IMR-90 (cell line): ENCODE data around the gene PAF1.
A peak's percentile ranks its signal among the peaks of the same experiment; 100 is the strongest.

Experiments used
- BHLHE40 ChIP-seq: fragments of 150-350 bp; IDR thresholded peaks from 2 replicates; pipeline ENCODE4 v1.6.1; 2016; ENCODE audit warnings: mild to moderate bottlenecking, low read depth, low read length
- CEBPB ChIP-seq: IDR thresholded peaks from 2 replicates; pipeline ENCODE4 v1.6.1; 2012; ENCODE audit warnings: low read depth, low read length, improper control_type of control experiment
- ELK1 ChIP-seq: fragments of 150-350 bp; IDR thresholded peaks from 2 replicates; pipeline ENCODE4 v1.6.1; 2016; ENCODE audit warnings: low read depth, mild to moderate bottlenecking, low read length, moderate library complexity, borderline replicate concordance
- FOS ChIP-seq: fragments of 150-350 bp; IDR thresholded peaks from 2 replicates; pipeline ENCODE4 v1.6.1; 2016; ENCODE audit warnings: low read depth, low read length
- MAFK ChIP-seq: IDR thresholded peaks from 2 replicates; pipeline ENCODE4 v1.6.1; 2012; ENCODE audit warnings: low read depth, low read length, improper control_type of control experiment
- MAZ ChIP-seq: IDR thresholded peaks from 2 replicates; pipeline ENCODE4 v1.6.1; 2012; ENCODE audit warnings: low read depth, mild to moderate bottlenecking, low read length, improper control_type of control experiment, moderate library complexity, borderline replicate concordance
- MXI1 ChIP-seq: IDR thresholded peaks from 2 replicates; pipeline ENCODE4 v1.6.1; 2012; ENCODE audit warnings: low read depth, mild to moderate bottlenecking, low read length, moderate library complexity, borderline replicate concordance
- POLR2A ChIP-seq: IDR thresholded peaks from 2 replicates; pipeline ENCODE4 v1.6.1; 2012; ENCODE audit warnings: mild to moderate bottlenecking, low read depth, low read length
- RAD21 ChIP-seq: IDR thresholded peaks from 2 replicates; pipeline ENCODE4 v1.6.1; 2012; ENCODE audit warnings: low read length, improper control_type of control experiment
- RCOR1 ChIP-seq: IDR thresholded peaks from 2 replicates; pipeline ENCODE4 v1.6.1; 2012; ENCODE audit warnings: mild to moderate bottlenecking, low read length, improper control_type of control experiment; ENCODE audit not compliant: insufficient replicate concordance
- SMC3 ChIP-seq: fragments of 150-350 bp; IDR thresholded peaks from 2 replicates; pipeline ENCODE4 v1.6.1; 2016; ENCODE audit warnings: low read depth, mild to moderate bottlenecking, antibody characterized with exemption, low read length, moderate library complexity
- TF ChIP-seq, protein P1 (sequence below): conservative IDR thresholded peaks from 2 replicates; pipeline ENCODE4 v1.5.1; 2012; ENCODE audit warnings: mild to moderate bottlenecking, low read depth, low read length, improper control_type of control experiment
- TF ChIP-seq, protein P2 (sequence below): fragments of 150-350 bp; IDR thresholded peaks from 2 replicates; pipeline ENCODE4 v1.6.1; 2017; ENCODE audit warnings: mild to moderate bottlenecking, antibody characterized with exemption, low read length, low read depth

DNA sequence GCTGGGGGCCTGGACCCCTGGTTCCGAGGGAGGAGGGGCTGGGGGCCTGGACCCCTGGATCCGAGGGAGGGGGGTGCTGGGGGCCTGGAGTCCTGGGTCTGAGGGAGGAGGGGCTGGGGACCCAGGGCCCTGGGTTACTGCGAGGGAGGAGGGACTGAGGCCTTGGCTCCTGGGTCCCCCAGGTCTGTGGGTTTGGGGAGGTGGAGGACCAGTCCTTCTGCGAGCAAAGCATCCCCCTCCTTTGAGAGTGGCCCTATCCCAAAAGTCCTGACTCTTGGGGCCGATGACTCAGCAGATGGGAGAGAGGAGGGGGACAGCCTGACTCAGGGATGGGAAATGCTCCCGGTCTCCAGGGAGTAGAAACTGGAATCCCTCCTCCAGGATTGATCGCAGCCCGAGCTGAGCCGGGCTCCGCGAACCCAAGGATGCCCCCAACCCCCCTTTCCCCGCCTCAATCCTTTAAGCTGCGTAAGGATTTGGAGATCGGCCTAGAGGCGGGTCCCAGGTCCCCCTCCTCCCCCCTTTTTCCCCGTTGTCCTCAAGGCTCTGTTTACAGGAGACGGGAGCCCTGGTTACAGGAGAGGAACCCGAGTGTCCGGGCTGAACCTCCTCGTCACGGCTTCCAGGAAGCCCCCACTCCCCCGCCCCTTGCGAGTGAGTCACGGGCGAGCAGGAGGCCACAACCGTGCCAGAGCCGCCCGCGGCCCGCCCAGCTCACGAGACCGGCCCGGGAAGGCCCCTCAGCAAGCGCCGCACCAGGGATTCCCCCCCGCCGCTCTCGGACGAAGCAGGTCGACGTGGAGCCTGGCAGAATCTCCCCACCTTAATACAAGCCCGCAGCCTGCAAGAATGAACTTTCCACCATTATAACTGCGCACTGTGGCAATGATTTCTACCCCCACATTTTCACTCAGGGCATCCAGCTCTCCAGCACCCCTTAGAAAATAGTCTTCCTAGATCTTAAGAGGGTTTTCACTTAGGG, 12.7 kb upstream of the PAF1 start:
- TF ChIP-seq, protein P1, sequence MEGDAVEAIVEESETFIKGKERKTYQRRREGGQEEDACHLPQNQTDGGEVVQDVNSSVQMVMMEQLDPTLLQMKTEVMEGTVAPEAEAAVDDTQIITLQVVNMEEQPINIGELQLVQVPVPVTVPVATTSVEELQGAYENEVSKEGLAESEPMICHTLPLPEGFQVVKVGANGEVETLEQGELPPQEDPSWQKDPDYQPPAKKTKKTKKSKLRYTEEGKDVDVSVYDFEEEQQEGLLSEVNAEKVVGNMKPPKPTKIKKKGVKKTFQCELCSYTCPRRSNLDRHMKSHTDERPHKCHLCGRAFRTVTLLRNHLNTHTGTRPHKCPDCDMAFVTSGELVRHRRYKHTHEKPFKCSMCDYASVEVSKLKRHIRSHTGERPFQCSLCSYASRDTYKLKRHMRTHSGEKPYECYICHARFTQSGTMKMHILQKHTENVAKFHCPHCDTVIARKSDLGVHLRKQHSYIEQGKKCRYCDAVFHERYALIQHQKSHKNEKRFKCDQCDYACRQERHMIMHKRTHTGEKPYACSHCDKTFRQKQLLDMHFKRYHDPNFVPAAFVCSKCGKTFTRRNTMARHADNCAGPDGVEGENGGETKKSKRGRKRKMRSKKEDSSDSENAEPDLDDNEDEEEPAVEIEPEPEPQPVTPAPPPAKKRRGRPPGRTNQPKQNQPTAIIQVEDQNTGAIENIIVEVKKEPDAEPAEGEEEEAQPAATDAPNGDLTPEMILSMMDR = no peak
- TF ChIP-seq RAD21 = peak; percentile 16; the same call in 1 of the 2 replicates
- peak; percentile 82 for TF ChIP-seq POLR2A
- TF ChIP-seq, protein P2, sequence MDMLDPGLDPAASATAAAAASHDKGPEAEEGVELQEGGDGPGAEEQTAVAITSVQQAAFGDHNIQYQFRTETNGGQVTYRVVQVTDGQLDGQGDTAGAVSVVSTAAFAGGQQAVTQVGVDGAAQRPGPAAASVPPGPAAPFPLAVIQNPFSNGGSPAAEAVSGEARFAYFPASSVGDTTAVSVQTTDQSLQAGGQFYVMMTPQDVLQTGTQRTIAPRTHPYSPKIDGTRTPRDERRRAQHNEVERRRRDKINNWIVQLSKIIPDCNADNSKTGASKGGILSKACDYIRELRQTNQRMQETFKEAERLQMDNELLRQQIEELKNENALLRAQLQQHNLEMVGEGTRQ = peak; percentile 32; the same call in 1 of the 2 replicates
- peak; percentile 94 for TF ChIP-seq FOS
- no peak for TF ChIP-seq RCOR1
- TF ChIP-seq SMC3 = 0 out of 2 replicates have a peak, but pooled peaks have one; percentile 1
- no peak for TF ChIP-seq MXI1
- TF ChIP-seq MAZ = peak; percentile 95
- no peak for TF ChIP-seq ELK1
- peak; percentile 83 for TF ChIP-seq MAFK
- no peak for TF ChIP-seq CEBPB
- TF ChIP-seq BHLHE40 = peak; percentile 100
